Tongue (tissue), 2 donors: ENCODE results near the gene VDAC1. TPM values are rescaled to one million over a fixed set of nuclear protein-coding genes. Genes with fewer than 3 reads are reported as not detected.

Experiments
- DNase-seq: peaks from one replicate; pipeline ENCODE4 v3.0.0-alpha.2; 2015
- total RNA-seq: library from RNA; depleted of rRNA; stranded (reverse); fragments of >200 nt; gene quantifications from one replicate; pipeline ENCODE4 v1.2.3, GENCODE V29; 2014

VDAC1 gene
- total RNA-seq, 1 donor from 2014 or later: 252 TPM

DNA sequence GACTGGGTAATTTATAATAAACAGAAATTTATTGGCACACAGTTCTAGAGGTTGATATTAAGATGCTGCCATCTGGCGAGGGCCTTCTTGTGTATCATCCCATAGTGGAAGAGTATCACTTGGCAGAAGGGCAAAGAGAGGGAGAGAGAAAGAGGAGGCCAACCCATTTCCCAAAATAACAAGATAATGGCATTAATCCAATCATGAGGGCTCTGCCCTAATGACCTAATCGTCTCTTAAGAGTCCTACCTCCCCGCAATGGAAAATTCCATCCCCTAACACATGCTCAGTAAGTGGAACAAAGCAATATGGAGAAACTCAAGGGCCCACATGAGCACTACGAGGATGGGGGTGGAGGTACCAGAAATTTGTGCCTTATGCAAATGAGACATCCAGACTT, 17.6 kb upstream of the VDAC1 start:
- DNase-seq: no peak

DNA sequence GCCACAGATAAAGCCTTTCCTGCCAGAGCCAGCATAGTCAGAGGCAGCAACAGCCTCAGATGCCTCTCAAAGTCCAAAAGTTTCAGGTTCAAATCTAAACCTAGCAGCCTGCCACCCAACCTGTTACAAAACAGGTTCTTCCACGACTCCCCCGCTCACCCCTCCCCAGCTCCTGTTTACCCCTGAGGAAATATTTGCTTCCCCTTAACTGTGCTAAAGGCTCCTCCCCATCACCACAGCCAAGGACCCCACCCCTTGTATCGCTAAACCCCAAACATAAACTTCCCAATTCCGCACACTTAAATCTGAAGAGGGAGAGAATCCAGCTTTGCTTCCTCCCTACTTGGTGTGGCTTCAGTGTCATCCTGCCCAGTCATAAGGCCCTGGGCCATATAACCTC, 15.4 kb upstream of the VDAC1 start:
- no peak for DNase-seq

DNA sequence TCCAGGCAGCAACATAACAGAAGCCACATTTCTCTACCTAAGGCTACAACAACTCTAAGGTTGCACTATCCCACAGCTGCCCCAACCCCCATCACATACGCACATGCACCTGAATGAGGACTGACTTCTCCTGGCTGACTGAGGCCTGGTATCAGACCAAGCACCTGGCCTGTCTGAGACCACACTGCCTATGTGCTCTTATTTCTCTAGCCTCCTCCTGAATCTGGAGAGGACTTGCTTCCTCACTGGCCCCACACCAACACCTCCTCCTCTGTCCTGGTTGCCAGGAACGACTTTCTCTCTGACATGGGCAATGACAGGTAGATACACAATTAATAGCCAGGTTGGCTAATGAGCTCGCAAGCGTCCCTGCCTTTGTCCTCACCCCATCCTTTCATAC, 14.9 kb upstream of the VDAC1 start:
- DNase-seq: no peak

DNA sequence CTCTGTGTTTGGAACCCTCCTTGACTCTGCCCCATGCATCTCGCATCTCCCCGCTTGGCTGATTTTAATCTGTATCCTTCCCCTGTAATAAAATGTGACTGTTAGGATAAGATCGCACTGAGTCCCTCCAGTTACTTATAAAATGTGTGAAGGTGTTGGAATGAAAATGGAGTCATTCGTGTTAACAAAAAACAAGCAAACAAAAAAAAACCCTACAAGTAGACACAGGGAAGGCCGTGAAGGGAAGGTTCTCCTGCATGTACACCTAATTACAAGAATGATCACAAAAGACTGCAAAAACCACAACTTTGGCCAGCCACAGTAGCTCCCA, 14.2 kb upstream of the VDAC1 start:
- DNase-seq: no peak

DNA sequence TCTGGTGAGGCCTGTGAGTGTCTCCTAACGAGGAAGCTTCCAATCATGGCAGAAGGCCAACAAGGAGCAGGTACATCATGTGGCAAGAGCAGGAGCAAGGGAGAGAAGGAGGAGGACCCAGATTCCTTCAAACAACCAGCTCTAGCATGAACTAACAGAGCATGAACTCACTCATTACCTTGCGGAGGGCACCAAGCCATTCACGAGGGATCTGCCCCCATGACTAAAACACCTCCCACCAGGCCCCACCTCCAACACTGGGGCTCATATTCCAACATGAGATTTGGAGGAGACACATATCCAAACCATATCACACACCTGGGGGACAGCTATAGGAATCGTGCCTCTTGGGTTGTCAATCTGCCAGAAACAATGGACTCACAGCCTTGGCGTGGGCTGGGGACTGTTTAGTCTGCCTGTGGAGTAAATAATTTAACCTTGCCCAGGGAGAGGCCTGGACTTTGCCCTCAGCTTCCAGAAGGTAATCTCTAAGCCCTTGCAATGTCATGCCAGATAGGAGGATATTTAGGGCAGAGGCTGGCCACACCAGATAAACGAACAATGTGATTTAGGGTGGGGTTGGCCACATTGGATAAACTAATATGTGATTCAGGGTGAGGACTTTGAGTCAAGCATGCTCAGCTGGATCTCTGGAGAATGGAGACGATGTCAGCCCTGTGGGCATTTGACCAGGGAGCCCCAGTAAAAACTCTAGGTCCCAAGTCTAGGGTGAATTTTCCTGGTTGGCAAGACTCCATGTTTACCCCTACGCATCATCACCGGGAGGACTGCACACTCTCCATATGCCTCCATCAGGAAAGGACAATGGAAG, 13.6 kb upstream of the VDAC1 start:
- no peak for DNase-seq

DNA sequence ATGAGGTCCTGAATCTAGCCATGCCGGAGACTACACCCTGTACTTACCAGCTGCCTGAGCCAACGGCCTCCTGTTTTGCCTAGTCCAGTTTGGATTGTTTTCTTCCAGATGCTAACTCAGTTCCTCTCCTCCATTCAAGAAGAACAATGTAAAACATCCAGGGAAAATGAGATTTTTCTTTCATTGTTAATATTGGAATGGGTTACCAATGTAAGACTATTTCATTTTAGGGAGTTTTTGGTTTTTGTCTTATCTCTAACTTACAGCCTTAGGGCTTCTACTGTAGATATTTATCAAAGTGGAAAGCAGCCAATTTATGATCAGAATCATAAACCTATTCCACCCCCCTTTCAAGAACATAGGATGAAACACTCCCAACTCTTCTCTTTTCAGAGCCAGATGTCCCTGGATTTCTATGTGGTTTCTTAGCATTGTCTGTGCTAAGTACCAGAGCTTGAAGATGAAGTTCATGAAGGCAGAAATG, 3.5 kb upstream of the VDAC1 start:
- no peak for DNase-seq

DNA sequence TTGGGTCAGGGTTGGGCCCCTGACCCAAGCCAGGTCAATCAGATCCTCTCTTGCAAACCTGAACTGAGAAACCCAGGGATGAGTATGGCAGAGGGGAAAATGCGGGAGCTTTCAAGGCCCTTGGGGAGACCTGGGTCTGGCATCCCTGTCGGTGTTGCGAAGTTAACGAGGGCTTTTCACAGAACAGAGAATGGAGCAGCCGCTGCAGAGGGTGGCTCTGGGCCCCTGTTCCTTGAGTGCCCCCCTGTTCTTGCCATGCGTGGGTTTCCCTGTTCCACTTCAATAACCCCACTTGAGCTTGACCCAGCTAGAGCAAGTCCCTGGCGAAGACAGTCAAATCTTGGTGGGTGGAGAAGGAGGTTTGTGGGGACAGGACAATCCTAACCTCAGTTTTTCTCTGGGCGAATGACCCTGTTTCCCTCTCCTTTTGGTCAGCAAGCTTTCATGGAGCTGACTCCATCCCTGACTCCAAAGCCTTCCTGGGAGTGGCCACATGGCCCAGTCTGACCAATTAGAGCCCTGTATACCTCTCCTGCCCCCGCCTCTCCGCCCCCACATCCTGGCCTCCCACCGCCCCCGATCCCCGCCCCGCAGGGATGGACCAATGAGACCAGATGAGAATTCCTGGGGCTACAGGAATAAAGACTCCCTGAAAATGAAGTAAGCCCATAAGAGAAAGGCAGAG, 2.9 kb upstream of the VDAC1 start:
- DNase-seq: no peak

DNA sequence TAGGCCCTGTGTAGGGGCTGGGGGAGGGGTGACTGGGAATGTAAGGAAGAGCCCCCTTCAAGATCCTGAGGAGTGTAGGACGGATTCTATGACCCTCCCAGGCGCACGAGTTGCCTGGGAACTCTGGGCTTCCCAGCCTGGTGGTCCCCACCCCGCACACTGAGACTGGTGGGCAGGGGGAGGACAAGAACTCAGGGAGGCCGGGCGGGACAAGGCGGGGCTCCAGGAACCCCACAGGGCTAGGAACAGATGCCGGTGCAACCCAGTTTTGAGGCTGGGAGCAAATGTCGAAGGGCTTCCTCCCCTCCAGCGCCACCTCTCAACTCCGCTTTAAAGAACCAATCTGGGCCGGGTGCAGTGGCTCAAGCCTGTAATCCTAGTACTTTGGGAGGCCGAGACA, 1.3 kb upstream of the VDAC1 start:
- DNase-seq: no peak

DNA sequence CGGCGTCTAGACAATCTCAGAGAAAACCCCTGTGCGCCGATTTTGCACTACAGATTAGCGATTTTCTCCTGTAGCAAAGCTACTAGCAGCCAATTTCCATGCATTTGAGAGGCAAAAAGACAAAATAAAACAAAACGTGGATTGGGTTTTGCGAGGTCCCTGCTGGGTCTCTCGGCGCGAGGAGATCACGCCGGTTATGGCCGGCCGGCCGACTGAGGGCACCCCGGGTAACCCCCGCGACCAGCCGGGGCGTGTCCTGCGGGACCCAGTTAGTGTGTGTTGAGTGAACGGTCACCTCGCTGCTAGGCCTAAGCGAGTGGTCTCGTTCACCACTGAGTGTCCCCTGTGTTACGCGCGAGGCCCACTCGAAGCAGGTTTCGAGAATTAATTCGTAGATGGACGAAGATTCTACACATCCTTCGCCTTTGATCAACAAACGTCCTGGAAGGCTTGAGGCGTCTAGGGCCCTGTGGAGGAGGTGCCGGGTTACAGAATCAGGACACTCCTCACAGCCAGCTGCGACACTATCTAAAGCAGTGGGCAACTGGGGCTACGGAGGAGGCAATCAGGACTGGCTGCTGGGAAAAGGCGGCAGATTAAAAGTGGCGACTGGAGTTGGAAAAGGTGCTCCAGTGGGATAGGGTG, 764 bp upstream of the VDAC1 start:
- DNase-seq: peak; percentile 53

DNA sequence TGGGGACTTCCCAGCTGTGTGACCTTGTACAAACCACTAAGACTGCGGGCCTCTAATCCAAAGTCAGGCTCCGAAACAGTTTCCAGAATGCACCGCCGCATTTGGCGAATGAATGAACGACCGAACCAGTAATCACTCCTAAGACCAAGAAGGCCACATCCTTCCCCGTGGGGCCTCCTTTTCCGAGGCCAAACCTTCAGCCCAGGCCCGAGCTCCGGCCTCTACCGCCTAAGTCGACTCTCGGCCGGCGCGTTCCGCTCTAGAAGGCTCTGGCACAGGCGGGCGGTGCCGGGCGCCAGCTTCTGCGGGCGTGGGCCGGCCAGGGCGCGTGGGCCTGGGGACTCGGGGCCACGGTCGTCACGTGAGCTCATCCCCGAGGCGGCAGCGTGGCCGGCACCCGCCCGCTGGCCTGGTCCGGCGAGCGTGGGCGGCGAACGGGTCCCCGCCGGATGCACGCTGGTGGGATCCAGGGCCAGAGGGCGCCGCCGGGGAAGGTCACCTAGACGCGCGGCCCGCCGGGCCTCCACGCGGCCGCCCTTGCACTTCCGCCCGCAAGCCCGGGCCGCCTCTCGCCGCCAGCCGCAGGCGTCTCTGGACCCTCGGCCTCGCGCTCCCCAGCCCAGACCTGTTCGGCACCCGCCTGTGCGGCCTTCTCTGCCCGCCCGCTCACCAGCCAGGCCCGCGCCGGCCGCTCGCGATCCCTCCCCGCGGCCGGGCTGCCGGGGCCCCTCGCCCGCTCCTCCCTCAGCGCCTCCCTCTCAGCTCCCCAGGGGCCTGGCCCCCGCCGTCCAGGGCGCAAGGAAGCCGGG, 754 bp downstream of the VDAC1 start:
- peak; percentile 55 for DNase-seq

DNA sequence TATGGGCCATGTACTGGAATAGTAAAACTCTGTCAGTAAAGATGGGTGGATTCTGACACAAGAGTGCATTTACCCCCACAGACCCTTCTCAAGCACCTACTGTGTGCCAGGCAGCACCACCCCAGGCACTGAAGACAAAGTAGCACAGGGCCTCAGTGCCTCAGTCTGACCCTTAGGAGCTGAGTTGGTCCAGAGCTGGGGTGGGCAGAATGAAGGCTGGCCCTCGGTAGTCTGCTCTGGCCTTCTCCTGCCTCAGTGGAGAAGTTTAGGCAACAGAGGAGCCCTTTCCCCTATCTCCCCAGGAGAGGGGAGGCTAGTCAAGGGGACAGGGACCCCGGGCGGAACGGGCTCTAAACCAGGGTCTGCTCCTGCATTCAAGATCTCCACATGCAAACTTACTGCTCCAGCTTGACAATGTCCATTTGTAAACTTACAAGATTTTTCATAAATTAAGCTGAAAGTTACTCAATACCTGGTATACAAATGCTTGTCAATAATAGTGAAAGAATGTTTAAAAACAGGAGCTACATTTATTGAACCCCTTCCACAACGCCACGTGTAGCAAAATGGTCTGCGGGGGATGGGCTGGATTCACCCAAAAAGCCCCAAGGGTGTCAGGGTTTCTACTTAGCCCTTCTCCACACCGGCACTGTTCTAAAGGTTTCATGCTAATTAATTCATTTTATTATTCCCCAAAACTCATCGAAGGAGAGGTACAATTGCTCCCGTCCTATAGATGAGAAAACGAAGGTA, 1.5 kb downstream of the VDAC1 start:
- no peak for DNase-seq

DNA sequence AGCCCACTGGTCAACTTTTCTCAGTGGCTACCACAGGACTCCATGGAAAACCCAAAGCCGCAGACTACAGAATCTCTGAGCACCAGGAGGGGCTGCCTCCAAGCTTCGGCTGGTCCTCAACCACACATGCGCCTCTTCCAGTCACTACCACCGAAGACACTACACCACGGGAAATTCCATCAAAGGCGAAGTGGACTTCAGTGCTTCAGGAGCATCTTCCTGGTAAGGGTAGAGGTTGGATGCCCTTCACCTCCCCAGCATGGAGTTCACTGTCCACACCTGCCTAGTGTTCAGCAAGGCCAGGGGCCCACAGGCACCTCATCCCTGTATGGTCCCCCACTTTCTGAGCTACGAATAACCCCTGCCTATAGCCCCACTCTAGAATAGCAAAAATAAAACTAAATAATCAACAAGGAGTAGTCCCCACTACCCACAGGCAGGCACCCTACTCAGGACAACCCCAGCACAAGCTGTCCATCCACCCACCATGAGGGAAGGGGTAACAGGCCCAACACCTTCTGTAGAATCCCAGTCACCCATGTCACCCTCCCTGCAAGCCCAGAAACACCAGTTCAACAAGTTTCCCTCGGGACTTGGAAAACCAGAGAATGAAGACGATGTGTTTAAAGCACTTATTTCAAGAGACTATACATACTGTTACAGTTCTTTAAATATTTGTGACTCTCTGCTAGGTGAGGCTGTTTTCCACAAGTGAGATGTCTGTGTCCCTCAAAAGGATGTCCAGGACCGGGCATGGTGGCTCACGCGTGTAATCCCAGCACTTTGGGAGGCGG, 2.6 kb downstream of the VDAC1 start:
- DNase-seq: no peak

DNA sequence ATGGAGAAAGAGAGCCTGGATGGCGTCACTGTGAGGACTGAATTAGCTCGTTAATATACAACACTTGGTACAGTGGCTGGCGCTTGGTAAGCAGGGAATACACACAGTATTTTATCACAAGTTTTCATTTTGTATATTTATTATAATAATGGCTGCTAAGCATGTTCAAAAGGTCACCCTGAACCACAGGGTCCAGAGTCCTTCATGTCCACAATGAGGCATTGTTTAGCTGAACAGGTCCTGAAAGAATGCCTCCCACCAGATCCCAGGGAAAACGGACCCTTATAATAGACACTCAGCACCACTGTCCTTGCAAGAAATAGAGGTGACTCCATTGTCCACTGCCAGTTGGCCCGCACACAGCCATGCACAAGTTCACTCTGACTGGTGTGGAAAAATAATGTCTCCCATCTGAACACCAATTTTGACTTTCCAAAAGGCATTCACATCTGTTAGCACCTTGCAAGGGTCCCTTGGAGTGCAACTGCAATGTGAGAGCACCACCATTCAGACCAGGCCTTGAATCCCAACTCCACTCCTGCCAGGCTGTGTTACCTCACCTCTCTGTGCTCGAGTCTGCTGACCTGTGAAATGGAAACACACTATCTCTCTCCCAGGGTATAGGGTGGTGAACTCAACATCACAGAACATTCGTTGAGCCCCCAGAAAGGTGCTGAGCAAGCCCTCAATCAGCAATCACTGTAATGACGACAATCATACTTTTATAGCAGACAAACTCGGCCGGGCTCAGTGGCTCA, 3.9 kb downstream of the VDAC1 start:
- no peak for DNase-seq

DNA sequence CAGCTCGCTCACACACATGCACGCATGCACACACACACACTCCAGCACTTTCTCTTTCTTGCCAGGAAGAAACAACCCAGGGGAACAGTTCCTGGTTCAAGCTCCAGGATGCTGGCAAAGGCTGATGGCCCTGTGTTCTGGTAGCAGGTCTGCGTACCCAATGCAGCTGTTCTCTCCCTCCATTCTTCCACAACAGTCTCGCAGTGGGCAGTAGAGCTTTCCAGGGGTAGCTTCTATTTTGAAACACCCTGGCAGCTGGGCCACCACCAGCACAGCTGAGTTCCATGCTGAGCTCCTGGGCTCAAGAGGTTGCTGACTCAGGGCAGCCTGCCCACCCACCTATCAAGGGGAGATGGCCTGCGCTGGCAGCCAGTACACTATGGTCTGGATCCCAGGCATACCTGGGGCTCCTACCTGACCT, 4.7 kb downstream of the VDAC1 start:
- peak; percentile 91 for DNase-seq

DNA sequence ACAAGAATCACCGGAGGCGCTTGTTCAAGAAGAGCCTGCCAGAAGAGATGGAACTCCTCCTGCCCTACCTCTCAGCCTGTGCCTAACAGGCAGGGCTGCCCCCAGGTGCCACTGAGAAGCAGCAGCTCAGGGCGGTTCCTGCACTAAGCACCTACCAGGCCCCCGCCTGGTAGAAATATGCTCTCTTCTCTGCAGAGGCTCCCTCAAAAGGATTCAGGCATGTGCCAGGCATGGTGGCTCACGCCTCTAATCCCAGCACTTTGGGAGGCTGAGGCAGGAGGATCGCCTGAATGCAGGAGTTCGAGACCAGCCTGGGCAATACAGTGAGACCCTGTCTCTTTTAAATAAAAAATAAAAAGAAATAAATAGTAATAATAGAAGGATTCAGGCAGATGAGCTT, 6.0 kb downstream of the VDAC1 start:
- DNase-seq: no peak

DNA sequence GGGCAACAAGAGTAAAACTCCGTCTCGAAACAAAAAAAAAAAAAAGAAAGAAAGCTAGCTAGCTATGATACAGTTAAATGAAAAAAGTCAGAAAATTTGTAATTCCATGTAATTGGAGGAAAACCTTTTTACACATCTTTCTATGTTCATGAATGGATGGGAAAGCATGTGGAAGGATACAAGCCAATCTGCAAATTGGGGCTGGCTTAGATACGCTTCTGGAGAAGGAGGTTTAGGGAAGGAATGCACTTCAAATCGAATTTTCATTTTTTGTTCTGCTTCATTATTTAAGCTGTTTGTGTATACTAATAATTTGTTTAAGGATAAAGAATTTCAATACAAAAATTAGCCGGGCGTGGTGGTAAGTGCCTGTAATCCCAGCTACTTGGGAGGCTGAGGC, 6.7 kb downstream of the VDAC1 start:
- DNase-seq: peak; percentile 83

DNA sequence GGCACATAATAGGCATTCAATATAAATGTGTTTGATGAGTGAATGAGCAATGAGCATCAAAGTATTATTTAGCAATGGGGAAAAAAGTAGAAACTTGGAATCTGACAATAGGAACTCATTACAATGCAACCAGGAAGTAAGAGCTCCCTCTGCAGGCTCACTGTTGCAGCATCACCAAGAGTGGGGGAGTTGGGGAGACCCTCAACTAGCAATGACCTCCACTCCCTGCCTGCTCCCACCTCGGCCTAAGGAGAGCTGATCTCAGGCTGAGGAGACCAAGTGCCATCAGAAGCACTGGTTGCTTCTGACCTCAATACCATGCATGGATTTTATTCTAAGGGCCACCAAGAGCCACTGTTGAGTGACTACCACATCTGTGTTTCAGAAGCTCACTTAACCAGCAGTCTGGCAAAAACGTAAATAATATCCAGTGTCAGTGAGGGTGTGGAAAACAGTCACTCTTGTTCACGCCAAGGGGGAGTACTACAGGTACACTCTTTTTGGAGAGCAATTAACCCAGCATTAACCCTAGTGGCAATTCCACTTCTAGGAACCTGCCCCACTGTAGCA, 8.0 kb downstream of the VDAC1 start:
- DNase-seq: no peak

DNA sequence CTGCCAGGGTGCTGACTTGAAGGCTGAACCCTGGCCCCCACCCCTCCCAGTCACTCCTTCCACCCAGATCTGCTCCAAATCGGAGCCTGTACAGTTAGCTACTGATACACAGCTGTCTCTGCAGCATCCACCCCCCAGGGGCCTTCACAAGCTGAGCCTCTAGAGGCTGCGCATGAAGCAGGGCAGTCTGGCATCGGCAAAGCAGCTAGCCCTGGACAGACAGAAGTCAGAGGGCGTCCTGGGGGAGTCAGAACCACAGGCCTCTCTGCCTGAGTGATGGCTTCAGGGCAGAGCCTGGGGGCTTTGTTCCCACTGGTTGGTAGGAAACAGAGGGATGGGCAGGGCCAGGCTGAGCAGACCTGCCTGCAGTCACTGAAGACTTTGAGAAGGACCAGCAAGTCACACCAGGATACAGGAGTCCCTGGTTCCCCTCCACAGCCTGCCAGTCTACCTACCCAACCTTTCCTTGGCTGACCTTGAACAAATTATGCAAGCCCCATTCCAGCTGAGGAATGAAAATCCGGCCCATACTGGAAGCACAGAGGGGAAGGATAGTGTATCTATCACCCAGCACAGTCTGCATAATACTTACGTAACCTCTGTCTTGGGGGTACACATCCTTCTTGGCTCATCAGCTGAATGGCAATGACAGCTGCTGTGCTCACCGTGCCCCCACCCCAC, 8.8 kb downstream of the VDAC1 start:
- DNase-seq: no peak

DNA sequence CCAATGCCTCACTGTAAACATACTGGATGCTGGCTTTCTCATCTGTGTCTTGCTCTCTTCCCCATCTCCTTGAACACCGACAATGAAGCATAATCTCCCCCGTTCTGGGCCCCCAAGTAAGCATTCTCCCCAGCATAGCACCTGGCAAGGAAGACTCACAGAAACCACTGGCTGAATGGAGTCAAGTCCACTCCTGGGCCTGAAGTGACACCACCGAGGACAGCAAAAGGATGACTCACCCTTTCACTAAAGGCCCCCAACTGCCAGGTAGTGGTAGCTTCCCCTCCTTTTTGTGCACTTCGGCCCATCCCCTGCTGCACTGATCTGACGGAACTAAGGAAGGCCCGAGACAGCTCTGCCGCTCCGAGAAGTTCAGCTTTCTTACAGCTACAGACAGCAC, 9.4 kb downstream of the VDAC1 start:
- peak; percentile 61 for DNase-seq
